ENCODE results near the gene KRTAP10-1. TPM values are rescaled to one million over a fixed set of nuclear protein-coding genes. Genes with fewer than 3 reads are reported as not detected.
A peak's percentile ranks its signal among the peaks of the same experiment; 100 is the strongest.

The KRTAP10-1 gene
- total and polyA plus RNA-seq, 2 of the 13 experiments (the other 11 are each of a cell fraction or from before 2014, with no cell fraction given), result not detected

DNA sequence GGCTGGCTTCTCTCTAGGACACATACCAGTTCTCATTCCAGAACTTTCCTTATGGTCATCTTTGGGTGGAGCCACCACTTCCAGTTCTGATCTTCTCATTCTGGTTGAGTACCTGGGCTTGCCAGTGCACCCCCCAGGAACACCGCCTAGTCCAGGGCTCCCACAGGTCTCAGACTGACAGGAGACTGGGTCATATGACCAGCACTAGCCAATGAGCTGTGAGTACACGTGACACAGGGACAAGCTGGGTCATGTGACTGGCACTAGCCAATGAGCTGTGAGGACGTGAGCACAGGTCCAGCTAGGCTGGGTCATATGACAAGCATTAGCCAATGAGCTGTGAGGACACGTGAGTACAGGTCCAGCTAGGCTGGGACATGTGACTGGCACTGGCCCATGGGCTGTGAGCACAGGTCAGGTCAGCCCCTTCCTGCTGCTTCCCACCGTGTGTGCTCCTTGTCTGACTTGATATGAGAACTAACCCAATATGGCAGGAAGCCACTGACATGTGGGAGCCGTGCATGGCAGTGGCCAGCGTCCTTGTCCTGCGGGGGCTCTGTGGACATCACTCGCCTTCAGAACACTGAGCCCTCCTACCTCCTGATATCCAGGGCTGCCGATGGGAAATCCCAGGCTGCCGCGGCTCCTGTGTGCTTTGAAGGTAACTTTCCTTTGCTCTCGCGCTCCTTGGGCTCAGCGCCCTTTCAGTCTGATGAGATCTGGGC is 22.7 kb downstream of the KRTAP10-1 start (continued):
- peak; percentile 90 for TF ChIP-seq KAT8 (CRISPR knock-in tag; IDR thresholded peaks at IDR 0.05)
- no peak for TF ChIP-seq CHCHD3 (CRISPR knock-in tag; IDR thresholded peaks at IDR 0.05)
- peak; percentile 81 for TF ChIP-seq BHLHE40 (IDR thresholded peaks at IDR 0.05; ENCODE audit: low read length)
- TF ChIP-seq REXO4 (CRISPR knock-in tag; IDR thresholded peaks at IDR 0.05; ENCODE audit: borderline replicate concordance), result no peak
- 0 out of 2 replicates have a peak, but pooled peaks have one; percentile 44 for TF ChIP-seq ZNF343 (CRISPR knock-in tag; IDR thresholded peaks at IDR 0.05)
- no peak for TF ChIP-seq SP1 (IDR thresholded peaks at IDR 0.05)
- 0 out of 2 replicates have a peak, but pooled peaks have one; percentile 24 for TF ChIP-seq SP1 (CRISPR knock-in tag; IDR thresholded peaks at IDR 0.05)
- TF ChIP-seq POLR2A (IDR thresholded peaks at IDR 0.05; ENCODE audit: insufficient read depth in 1 of 2, low read depth in 2 of 2, low read length in 2 of 2), result peak in 1 of 2 experiments; percentile 59; a peak in 1 of 4 replicates

DNA sequence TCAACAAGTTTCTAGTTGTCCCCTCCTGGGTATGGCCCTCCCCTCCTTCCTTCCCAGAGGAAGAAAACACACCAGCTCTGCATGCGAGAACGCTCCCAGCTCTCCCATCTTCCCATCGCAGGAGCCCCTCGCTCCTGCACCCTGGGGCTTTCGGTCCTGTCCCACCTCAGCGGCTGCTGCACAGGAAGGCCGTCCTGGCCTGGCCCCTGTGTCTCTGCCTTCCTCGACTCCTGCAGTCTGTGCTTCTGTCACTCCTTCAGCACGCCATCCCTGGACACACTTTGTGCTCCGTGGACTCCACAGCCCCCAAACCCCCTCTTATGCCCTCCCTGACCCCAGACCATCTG is 23.2 kb downstream of the KRTAP10-1 start:
- no peak overlapping the region for H3K27ac ChIP-seq (ENCODE audit: extremely low read length, insufficient read depth, low read length)
- no peak for FAIRE-seq
- WGBS (ENCODE audit: low lambda C conversion rate), result 87% methylated on average over 10 of the region's 10 CpGs
- intact Hi-C loops (cut with micrococcal nuclease; ENCODE audit: unreplicated experiment) (no loop called here), in situ Hi-C loops (cut with HindIII; ENCODE audit: extremely low pct_ligation_motif_present, low pct_unique_long_range_greater_than_20kb) (no loop called here)
- ChIA-PET CTCF (ENCODE audit: low intra/inter-chr PET ratio, low total read pairs) (no interaction called here), POLR2A (interaction anchor here (0.8 to 3.8 kb wide), 7 partner anchors 11 to 357 kb away, joined by 3 to 49 read pairs (median 4); partner anchors contain the start of gene PTTG1IP)
- H2AFZ ChIP-seq (ENCODE audit: low read length), result no peak overlapping the region
- no peaks in the 10 kb centered on the region for H3K36me3 ChIP-seq (replicated peaks in 1 of 2; ENCODE audit: control insufficient read depth in 1 of 2, insufficient read depth in 2 of 2, low read length in 2 of 2)
- no peak for DNase-seq (ENCODE audit: low spot score)
- no peak overlapping the region for H3K4me3 ChIP-seq (replicated peaks in 1 of 3; ENCODE audit: insufficient read depth in 1 of 3, low read depth in 2 of 3, low read length in 3 of 3)
- peak overlapping the region; percentile 38 for H3K4me2 ChIP-seq (ENCODE audit: low read depth, low read length)
- no peaks in the 10 kb centered on the region for H3K27me3 ChIP-seq (ENCODE audit: control insufficient read depth in 1 of 2, insufficient read depth in 2 of 2, low read length in 2 of 2)
- ATAC-seq, result no peak; the same call in 2 of the 3 replicates
- no peaks in the 10 kb centered on the region for H3K79me2 ChIP-seq (ENCODE audit: insufficient read depth, low read length)
- H4K20me1 ChIP-seq (ENCODE audit: insufficient read depth, low read length), result no peaks in the 10 kb centered on the region
- no peak overlapping the region for H3K9ac ChIP-seq (ENCODE audit: insufficient read depth, low read depth, low read length)
- no TSS peak for BruUV-seq (replicated peaks)
- peaks cover 43% of the 10 kb centered on the region for H3K4me1 ChIP-seq (ENCODE audit: insufficient read depth, low read length)
- H3K9me3 ChIP-seq (ENCODE audit: low read length), result no peaks in the 10 kb centered on the region
- TF ChIP-seq, protein P1, sequence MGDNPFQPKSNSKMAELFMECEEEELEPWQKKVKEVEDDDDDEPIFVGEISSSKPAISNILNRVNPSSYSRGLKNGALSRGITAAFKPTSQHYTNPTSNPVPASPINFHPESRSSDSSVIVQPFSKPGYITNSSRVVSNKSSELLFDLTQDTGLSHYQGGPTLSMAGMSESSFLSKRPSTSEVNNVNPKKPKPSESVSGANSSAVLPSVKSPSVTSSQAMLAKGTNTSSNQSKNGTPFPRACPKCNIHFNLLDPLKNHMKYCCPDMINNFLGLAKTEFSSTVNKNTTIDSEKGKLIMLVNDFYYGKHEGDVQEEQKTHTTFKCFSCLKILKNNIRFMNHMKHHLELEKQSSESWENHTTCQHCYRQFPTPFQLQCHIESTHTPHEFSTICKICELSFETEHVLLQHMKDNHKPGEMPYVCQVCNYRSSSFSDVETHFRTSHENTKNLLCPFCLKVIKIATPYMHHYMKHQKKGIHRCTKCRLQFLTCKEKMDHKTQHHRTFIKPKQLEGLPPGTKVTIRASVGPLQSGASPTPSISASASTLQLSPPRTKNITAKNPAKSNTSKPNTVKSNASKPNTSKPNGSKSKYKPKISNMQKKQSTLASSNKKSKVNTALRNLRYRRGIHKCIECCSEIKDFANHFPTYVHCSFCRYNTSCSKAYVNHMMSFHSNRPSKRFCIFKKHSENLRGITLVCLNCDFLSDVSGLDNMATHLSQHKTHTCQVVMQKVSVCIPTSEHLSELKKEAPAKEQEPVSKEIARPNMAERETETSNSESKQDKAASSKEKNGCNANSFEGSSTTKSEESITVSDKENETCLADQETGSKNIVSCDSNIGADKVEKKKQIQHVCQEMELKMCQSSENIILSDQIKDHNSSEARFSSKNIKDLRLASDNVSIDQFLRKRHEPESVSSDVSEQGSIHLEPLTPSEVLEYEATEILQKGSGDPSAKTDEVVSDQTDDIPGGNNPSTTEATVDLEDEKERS (CRISPR knock-in tag; IDR thresholded peaks at IDR 0.05), result 0 out of 2 replicates have a peak, but pooled peaks have one; percentile 31
- TF ChIP-seq ZFYVE20 (CRISPR knock-in tag; IDR thresholded peaks at IDR 0.05; ENCODE audit: borderline replicate concordance, low read depth) (no peak), ISL2 (CRISPR knock-in tag; IDR thresholded peaks at IDR 0.05) (no peak), ZMAT3 (CRISPR knock-in tag; conservative IDR thresholded peaks at IDR 0.05) (no peak), PCBP2 (optimal IDR thresholded peaks at IDR 0.05; ENCODE audit: low read depth, low read length, poor library complexity, severe bottlenecking) (no peak), SSRP1 (CRISPR knock-in tag; IDR thresholded peaks at IDR 0.05) (0 out of 2 replicates have a peak, but pooled peaks have one; percentile 52), HDAC1 (CRISPR knock-in tag; IDR thresholded peaks at IDR 0.05) (0 out of 2 replicates have a peak, but pooled peaks have one; percentile 24), ZBTB1 (CRISPR knock-in tag; IDR thresholded peaks at IDR 0.05; ENCODE audit: borderline replicate concordance) (no peak), ERF (CRISPR knock-in tag; IDR thresholded peaks at IDR 0.05) (0 out of 2 replicates have a peak, but pooled peaks have one; percentile 11)
- TF ChIP-seq, protein P2, sequence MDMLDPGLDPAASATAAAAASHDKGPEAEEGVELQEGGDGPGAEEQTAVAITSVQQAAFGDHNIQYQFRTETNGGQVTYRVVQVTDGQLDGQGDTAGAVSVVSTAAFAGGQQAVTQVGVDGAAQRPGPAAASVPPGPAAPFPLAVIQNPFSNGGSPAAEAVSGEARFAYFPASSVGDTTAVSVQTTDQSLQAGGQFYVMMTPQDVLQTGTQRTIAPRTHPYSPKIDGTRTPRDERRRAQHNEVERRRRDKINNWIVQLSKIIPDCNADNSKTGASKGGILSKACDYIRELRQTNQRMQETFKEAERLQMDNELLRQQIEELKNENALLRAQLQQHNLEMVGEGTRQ (IDR thresholded peaks at IDR 0.05; ENCODE audit: low read depth, low read length), result no peak
- TF ChIP-seq, protein P2 (CRISPR knock-in tag; IDR thresholded peaks at IDR 0.05; ENCODE audit: borderline replicate concordance), result no peak

Measured in HepG2 (cell line).